Measurements from ENCODE around the gene PTPRG. TPM values are rescaled to one million over a fixed set of nuclear protein-coding genes. Genes with fewer than 3 reads are reported as not detected.

PTPRG gene
- total RNA-seq, 2 experiments from 2014 or later, result not detected

DNA sequence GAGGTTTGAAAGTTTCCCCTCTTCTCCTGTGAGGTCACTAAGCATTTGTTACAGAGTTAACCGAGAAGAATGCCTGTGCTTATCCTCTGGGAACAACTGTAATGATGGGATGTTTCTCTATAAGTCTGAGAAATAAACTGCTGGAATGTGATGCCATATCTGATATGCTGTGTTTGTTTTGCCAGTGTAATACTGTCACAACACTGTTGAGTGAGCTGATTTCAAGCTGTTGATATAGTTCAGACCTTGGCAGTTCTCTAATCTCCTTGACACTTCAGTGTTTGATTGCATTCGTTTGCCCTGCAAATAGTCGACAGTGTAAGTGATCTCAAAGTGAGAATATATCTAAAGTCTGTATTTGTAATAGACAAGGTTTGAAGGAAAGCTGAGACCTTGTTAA lies 73.3 kb downstream of the PTPRG start:
- Mint-ChIP-seq H3K4me3 (no peak overlapping the region), H3K36me3 (ENCODE audit: low read depth) (no peaks in the 10 kb centered on the region), H3K9me3 (ENCODE audit: insufficient read depth) (no peaks in the 10 kb centered on the region), H3K27ac (no peak overlapping the region), H3K27me3 (ENCODE audit: low read depth) (no peaks in the 10 kb centered on the region), H3K4me1 (ENCODE audit: low read depth) (no peaks in the 10 kb centered on the region)
- ATAC-seq (no peak), DNase-seq (no peak)
- ChIA-PET CTCF (no interaction called here), POLR2A (no interaction called here)

DNA sequence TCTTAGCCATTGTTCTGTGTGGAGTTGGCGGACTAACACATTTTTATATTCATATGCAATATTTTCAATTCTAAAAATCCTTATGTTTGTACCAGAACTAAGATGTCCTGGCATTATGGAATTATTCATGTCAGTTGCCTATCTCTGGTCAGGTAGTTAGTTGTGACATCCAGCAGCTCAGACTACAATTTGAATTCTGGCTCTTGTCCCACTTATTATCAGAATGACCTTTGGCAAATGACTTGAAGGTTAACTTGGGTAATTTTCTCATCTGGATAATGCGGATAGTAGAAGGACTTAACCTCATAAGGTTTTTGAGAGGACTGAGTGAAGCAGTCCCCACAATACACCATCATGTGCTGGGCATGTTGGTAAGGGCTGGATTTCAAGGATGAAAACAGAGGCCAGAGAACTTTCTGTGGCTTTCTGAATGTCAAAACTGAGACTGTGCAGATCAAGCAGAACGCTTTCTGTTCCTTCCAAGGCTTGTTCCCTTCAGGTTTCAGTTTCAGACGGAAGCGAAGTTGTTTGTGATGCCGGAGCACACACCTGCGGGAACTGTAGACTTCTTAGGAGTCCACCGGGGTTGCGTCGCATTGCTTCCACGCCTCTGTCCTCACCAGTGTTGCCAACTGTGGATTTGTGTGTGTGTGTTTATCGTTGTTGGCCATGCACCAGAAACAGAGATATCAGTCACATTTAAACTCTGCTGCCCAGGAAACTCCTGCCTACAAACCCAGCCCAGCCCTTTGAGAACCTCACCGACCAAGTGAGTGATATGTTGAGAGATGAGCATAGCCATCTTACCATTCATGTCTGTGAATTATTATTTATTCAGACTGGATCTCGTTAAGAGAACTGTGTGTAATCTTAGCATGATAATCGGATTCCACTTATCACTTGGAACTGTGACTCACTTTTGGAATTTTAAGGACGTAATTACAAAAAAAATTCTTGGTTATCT lies 76.0 kb downstream of the PTPRG start:
- Mint-ChIP-seq H3K27me3 (ENCODE audit: low read depth) (no peaks in the 10 kb centered on the region), H3K9me3 (ENCODE audit: insufficient read depth) (no peaks in the 10 kb centered on the region), H3K36me3 (ENCODE audit: low read depth) (no peaks in the 10 kb centered on the region), H3K27ac (no peak overlapping the region), H3K4me1 (ENCODE audit: low read depth) (no peaks in the 10 kb centered on the region), H3K4me3 (no peak overlapping the region)
- CTCF ChIA-PET, result no interaction called here
- DNase-seq (no peak), ATAC-seq (no peak)
- POLR2A ChIA-PET, result no interaction called here

DNA sequence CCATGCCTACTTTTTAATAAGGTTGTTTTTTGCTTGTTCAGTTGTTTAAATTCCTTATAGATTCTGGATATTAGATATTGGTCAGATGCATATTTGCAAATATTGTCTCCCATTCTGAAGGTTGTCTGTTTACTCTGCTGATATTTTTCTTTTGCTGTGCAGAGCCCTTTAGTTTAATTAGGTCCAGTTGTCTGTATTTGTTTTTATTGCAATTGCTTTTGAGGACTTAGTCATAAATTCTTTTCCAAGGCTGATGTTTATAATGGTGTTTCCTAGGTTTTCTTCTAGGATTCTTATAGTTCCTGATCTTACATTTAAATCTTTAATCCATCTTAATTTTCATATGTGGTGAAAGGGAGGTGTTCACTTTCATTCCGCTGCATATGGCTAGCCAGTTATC lies 77.4 kb downstream of the PTPRG start:
- Mint-ChIP-seq H3K4me1 (ENCODE audit: low read depth) (no peaks in the 10 kb centered on the region), H3K4me3 (no peak overlapping the region), H3K9me3 (ENCODE audit: insufficient read depth) (no peaks in the 10 kb centered on the region), H3K36me3 (ENCODE audit: low read depth) (no peaks in the 10 kb centered on the region), H3K27ac (no peak overlapping the region), H3K27me3 (ENCODE audit: low read depth) (no peaks in the 10 kb centered on the region)
- DNase-seq (no peak), ATAC-seq (no peak)
- CTCF ChIA-PET, result no interaction called here
- POLR2A ChIA-PET, result no interaction called here

DNA sequence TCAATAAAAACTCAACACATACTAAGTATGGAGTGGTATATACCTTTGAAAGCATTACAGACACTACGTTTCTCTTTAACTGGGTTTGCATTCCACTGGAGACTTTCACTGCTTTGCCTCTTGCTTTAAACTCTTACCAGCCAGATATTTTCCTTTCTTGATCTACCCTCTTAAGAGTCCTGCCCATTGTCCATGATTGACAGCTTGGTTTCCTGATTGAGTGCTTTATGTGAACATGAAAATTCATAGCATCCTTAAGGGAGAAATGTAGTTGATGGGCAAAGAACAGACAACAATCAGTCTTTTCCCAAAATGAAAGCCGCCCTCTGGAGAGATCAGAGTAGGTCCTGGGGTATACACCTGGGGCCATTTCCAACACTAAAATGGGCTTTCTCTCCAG lies 78.6 kb downstream of the PTPRG start:
- POLR2A ChIA-PET, result no interaction called here
- no peak for DNase-seq
- Mint-ChIP-seq H3K4me3 (no peak overlapping the region), H3K36me3 (ENCODE audit: low read depth) (no peaks in the 10 kb centered on the region), H3K4me1 (ENCODE audit: low read depth) (no peaks in the 10 kb centered on the region), H3K9me3 (ENCODE audit: insufficient read depth) (no peaks in the 10 kb centered on the region), H3K27me3 (ENCODE audit: low read depth) (no peaks in the 10 kb centered on the region), H3K27ac (no peak overlapping the region)
- CTCF ChIA-PET, result no interaction called here
- ATAC-seq, result no peak

GRCh38 chr3:61645148-61645547 lies 83.8 kb downstream of the PTPRG start:
- Mint-ChIP-seq H3K9me3 (ENCODE audit: insufficient read depth) (no peaks in the 10 kb centered on the region), H3K27me3 (ENCODE audit: low read depth) (no peaks in the 10 kb centered on the region), H3K36me3 (ENCODE audit: low read depth) (no peaks in the 10 kb centered on the region), H3K4me1 (ENCODE audit: low read depth) (no peaks in the 10 kb centered on the region), H3K4me3 (no peak overlapping the region), H3K27ac (no peak overlapping the region)
- no peak for DNase-seq
- ChIA-PET CTCF (no interaction called here), POLR2A (no interaction called here)
- no peak for ATAC-seq

- Mint-ChIP-seq H3K27me3 (ENCODE audit: low read depth) (no peaks in the 10 kb centered on the region), H3K27ac (no peak overlapping the region), H3K4me1 (ENCODE audit: low read depth) (no peaks in the 10 kb centered on the region), H3K36me3 (ENCODE audit: low read depth) (no peaks in the 10 kb centered on the region), H3K9me3 (ENCODE audit: insufficient read depth) (no peaks in the 10 kb centered on the region), H3K4me3 (no peak overlapping the region)
- CTCF ChIA-PET, result no interaction called here
- no peak for ATAC-seq
- POLR2A ChIA-PET, result no interaction called here
- DNase-seq, result no peak
Measured at GRCh38 chr3:61646360-61646759, 85.0 kb downstream of the PTPRG start.

- CTCF ChIA-PET, result no interaction called here
Measured at GRCh38 chr3:61646851-61647525, 85.6 kb downstream of the PTPRG start.

DNA sequence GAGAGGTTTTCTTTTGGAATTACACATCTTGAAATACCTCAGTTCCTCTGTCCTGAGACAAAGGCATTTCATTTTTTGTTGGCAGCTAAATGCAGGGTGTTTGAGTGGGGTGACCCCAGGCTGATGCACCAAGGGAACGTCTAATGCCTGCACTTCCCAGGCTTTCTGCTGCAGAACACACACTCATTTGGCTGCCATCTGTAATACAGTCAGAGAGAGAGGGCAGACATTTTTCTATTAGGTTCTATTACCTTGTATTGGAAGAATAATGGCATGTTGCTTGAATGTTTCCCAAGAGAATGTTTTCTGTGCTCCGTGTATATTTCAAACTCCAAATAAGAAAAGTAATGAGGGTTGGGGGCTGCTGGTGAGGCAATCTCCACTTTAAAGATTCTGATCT lies 87.1 kb downstream of the PTPRG start:
- CTCF ChIA-PET, result no interaction called here
- no peak for DNase-seq

More at GRCh38 chr3:61646851-61647525, 85.6 kb downstream of the PTPRG start:
- no peaks in the 10 kb centered on the region for H3K27me3 Mint-ChIP-seq (ENCODE audit: low read depth)
- no peak overlapping the region for H3K27ac Mint-ChIP-seq
- no peaks in the 10 kb centered on the region for H3K36me3 Mint-ChIP-seq (ENCODE audit: low read depth)
- no peak for DNase-seq
- POLR2A ChIA-PET, result no interaction called here
- ATAC-seq, result no peak
- no peak overlapping the region for H3K4me3 Mint-ChIP-seq
- H3K9me3 Mint-ChIP-seq (ENCODE audit: insufficient read depth), result no peaks in the 10 kb centered on the region
- no peaks in the 10 kb centered on the region for H3K4me1 Mint-ChIP-seq (ENCODE audit: low read depth)

GRCh38 chr3:61649381-61650170 lies 88.2 kb downstream of the PTPRG start:
- Mint-ChIP-seq H3K9me3 (ENCODE audit: insufficient read depth) (no peaks in the 10 kb centered on the region), H3K27me3 (ENCODE audit: low read depth) (no peaks in the 10 kb centered on the region), H3K4me1 (ENCODE audit: low read depth) (no peaks in the 10 kb centered on the region), H3K4me3 (no peak overlapping the region), H3K36me3 (ENCODE audit: low read depth) (no peaks in the 10 kb centered on the region), H3K27ac (no peak overlapping the region)
- ATAC-seq (no peak), DNase-seq (no peak)
- POLR2A ChIA-PET, result no interaction called here
- CTCF ChIA-PET, result no interaction called here

More for the DNA sequence above, 87.1 kb downstream of the PTPRG start:
- Mint-ChIP-seq H3K27me3 (ENCODE audit: low read depth) (no peaks in the 10 kb centered on the region), H3K27ac (no peak overlapping the region), H3K4me3 (no peak overlapping the region), H3K9me3 (ENCODE audit: insufficient read depth) (no peaks in the 10 kb centered on the region), H3K36me3 (ENCODE audit: low read depth) (no peaks in the 10 kb centered on the region), H3K4me1 (ENCODE audit: low read depth) (no peaks in the 10 kb centered on the region)
- no peak for ATAC-seq
- POLR2A ChIA-PET, result no interaction called here

DNA sequence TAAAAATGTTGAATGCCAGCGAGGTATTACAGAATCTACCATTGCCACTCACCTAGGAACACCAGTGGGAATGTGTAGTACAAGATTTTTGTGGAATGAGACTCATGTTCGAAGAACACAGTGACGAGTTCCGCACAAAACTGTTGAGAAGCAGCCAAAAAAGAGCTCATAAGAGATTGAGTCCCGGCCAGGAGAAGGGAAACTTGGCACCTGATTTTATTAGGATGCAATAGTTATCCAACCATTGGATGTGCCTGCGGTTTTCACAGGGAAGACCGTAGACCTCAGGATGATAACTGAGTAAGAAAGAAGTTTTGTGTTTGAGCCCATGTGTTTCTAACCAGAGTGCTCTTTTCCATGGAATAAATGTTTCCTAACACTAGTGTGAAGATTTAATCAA lies 88.9 kb downstream of the PTPRG start:
- ChIA-PET POLR2A (no interaction called here), CTCF (no interaction called here)
- Mint-ChIP-seq H3K27ac (no peak overlapping the region), H3K27me3 (ENCODE audit: low read depth) (no peaks in the 10 kb centered on the region), H3K4me1 (ENCODE audit: low read depth) (no peaks in the 10 kb centered on the region), H3K36me3 (ENCODE audit: low read depth) (no peaks in the 10 kb centered on the region), H3K4me3 (no peak overlapping the region), H3K9me3 (ENCODE audit: insufficient read depth) (no peaks in the 10 kb centered on the region)
- ATAC-seq (no peak), DNase-seq (no peak)

- DNase-seq, result no peak
- ChIA-PET CTCF (no interaction called here), POLR2A (no interaction called here)
- no peaks in the 10 kb centered on the region for H3K4me1 Mint-ChIP-seq (ENCODE audit: low read depth)
- no peaks in the 10 kb centered on the region for H3K9me3 Mint-ChIP-seq (ENCODE audit: insufficient read depth)
- H3K4me3 Mint-ChIP-seq, result no peak overlapping the region
- H3K27ac Mint-ChIP-seq, result no peak overlapping the region
- no peak for ATAC-seq
- H3K36me3 Mint-ChIP-seq (ENCODE audit: low read depth), result no peaks in the 10 kb centered on the region
- H3K27me3 Mint-ChIP-seq (ENCODE audit: low read depth), result no peaks in the 10 kb centered on the region
Measured at GRCh38 chr3:61650719-61651410, 89.5 kb downstream of the PTPRG start.

- ATAC-seq (no peak), DNase-seq (no peak)
- no peaks in the 10 kb centered on the region for H3K9me3 Mint-ChIP-seq (ENCODE audit: insufficient read depth)
- H3K36me3 Mint-ChIP-seq (ENCODE audit: low read depth), result no peaks in the 10 kb centered on the region
- H3K4me1 Mint-ChIP-seq (ENCODE audit: low read depth), result no peaks in the 10 kb centered on the region
- no peaks in the 10 kb centered on the region for H3K27me3 Mint-ChIP-seq (ENCODE audit: low read depth)
- ChIA-PET CTCF (no interaction called here), POLR2A (no interaction called here)
- H3K4me3 Mint-ChIP-seq, result no peak overlapping the region
- H3K27ac Mint-ChIP-seq, result no peak overlapping the region
Measured at GRCh38 chr3:61657689-61658088, 96.3 kb downstream of the PTPRG start.

Data from activated CD8-positive, alpha-beta T cell treated with anti-CD3 and anti-CD28 coated beads, Interleukin-2, amount 10 ng/mL, durations not matched to agents 7 days and 5 days (primary cell).